GM18870 (cell line): ENCODE measurements around the gene SOX12.
"Not testable (repeated sequence)": the region's sequence is repeated elsewhere in the genome, so short reads cannot be mapped to it uniquely, and the experiment has no call there.

Experiments used
- ATAC-seq: cut with Tn5 transposase; IDR thresholded peaks from one replicate; pipeline ENCODE4 v1.9.1; 2021; ENCODE audit warnings: moderate library complexity; ENCODE audit not compliant: unreplicated experiment

SOX12 gene

DNA sequence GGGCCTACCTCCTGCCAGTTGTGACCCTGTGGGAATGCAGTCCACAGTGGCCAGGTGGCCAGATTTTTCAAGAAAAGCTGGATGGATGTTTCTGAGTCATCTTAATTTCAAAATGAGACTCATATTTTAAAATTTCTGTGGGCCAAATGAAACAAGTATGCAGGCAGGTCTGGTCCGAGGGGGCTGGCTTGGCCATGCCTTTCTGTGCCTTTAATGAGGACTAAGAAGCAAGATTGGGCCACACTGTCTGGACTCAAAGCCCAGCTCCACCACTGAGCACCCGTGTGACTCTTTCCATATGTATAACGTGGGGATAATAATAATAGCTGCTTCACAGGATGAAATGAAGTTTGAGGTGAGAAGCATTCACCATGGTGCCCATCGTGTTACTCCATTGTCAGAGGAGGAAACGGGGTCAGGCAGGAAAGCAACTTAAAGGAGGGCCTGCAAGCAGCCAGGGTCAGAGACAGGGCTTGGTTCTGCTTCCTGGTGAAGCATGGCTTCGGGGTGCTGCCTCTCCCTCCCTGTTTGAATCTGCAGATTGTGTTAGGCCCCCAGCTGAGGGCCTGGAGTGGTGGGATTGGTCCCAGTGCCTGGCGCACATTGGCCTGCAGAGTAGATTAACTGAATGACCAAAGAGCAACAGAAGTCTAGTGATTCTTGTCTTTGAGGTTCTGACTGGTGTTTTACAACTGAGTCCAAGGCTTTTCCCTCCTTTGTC, 3.8 kb downstream of the SOX12 start:
- ATAC-seq: no peak

- no peak for ATAC-seq
Measured at GRCh38 chr20:329851-330232, 4.5 kb downstream of the SOX12 start.

GRCh38 chr20:330233-331149, 5.1 kb downstream of the SOX12 start:
- ATAC-seq: peak; percentile 46

DNA sequence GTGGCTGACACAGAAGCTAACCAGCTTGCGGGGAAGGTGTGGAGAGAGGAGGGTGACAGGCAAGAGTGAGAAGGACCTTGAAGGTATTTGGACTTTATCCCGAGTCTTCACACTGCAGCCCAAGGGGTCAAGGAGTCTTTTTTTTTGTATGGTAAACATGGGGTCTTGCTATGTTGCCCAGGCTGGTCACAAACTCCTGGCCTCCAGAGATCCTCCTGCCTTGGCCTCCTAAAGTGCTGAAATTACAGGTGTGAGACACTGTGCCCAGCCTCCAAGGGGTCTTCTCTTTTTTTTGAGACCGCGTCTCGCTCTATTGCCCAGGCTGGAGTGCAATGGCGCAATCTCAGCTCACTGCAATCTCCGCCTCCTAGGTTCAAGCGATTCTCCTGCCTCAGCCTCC, 9.2 kb downstream of the SOX12 start:
- no peak for ATAC-seq

DNA sequence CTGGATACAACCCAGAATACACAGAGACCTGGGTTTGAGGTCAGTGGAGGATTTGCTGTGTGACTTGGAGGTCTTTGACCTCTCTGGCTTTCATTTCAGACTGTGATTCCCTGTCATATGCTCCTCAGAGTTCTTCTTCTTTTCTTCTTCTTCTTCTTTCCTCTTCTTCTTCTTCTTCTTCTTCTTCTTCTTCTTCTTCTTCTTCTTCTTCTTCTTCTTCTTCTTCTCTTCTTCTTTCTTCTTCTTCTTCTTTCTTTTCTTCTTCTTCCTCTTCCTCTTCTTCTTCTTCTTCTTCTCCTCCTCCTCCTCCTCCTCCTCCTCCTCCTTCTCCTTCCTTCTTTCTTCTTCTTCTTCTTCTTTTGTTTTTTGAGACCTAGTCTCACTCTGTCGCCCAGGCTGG, 10.7 kb downstream of the SOX12 start:
- not testable (repeated sequence) for ATAC-seq

GRCh38 chr20:341682-342081, 16.3 kb downstream of the SOX12 start:
- no peak for ATAC-seq

- ATAC-seq: no peak
Measured at GRCh38 chr20:343107-343506, 17.8 kb downstream of the SOX12 start.

DNA sequence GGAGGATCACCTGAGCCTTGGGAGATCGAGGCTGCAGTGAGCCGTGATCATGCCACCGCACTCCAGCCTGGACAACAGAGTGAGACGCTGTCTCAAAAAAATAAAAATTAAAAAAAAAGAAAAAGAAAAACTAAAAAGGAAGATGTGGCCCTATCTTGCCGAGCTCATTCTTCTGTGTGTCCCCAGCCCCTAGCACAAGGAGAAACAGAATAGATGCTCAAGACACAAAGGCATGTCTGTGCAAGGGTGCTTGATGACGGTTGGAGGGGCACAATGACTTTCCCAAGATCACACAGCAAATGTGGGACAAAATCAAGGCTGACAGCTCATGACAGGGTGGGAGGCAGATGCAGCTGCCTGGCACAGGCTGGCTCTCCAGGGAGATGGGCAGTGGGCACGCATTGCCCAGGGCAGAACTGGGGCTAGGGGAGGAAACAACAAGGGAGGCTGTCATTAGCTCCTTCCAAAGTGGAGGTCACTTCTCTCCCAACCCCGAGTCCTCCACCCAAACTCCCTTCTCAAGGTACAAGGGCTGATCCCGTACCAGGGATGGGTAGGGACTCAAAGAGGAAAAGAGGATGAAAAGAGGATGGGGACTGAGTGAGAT, 20.8 kb downstream of the SOX12 start:
- ATAC-seq: no peak

DNA sequence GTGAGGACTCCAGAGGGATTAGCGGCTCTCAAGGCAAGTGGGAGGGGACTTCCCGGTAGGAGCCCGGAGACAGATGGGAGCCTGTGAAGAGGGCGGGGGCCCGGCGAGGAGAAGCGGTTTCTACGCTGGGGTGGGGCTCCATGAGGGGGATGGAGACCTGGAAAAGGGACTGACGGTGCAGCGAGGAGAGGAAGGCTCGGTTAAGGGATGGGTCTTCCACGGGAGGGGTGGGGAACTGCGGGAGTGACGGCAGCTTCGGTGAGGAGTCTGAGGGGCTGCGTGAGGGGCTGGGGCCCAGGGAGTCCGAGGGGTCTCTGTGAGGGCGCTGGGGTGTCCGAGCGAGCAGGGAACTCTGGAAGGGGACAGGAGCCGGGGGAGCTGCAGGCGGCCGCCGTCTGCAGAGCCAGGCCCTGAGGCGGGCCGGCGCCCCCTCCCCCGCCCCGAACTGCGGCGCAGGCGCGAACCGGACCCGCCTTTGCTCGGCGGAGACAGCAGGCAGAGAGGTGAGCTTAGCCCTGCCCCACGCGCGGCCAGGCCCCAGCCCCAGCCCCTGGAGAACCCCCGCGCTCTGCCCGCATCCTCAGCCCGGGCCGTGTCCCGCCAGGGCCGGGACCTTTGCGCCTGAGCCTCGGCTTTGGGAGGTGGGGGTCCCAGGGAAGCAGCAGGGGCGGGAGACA, 21.4 kb downstream of the SOX12 start, which contains the start of gene NRSN2:
Gene NRSN2 (plus strand): TSS at position 472 of the 677 bp plus-strand sequence. CDS start 2,533 bp downstream, outside the sequence.
- ATAC-seq: no peak

- ATAC-seq: no peak
Measured at GRCh38 chr20:347317-347639, 21.9 kb downstream of the SOX12 start.

DNA sequence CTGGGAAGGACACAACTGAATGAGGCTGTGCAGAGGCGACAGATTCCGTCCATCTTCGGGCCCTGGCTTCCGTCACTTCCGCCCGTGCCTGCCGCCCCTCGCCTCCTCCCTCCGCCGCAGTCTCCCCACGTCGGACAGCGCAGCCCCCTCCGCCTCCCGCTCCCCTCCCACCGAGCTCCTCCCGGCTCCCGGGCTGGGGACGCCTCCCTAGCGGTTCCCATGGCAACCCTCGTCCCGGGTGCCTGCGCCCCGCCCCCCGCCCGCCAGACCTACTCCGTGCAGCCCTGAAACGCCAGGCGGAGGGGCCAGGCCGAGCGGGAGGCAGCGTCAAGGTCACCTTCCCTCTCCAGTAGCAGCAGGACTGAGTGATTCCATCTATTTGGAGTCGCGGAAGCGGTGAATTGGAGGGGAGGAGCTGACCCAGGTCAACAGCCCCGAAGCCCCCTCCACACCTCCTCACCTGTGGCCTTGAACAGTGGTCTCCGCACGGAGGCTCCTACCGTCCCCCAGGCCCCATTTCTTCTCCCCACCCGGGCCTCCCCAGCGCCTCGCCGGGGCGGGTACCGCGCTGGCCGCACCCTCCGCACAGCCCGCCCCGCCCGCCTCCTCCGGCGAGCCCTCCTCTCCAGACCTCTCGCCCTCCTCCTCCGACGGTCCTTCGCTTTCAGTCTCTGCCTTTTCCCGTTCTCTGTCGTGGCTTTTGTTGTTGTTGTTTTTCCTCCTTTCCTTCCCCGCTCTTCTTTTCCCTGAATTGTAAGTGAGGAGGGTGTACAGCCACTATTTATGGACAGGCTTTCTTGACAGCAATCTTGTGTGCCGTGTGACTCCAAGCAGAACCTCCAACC, 22.5 kb downstream of the SOX12 start:
- ATAC-seq: peak; percentile 41

GRCh38 chr20:348972-349841, 23.9 kb downstream of the SOX12 start:
- no peak for ATAC-seq

GRCh38 chr20:353166-353565, 27.8 kb downstream of the SOX12 start:
- no peak for ATAC-seq

- ATAC-seq: no peak
Measured at GRCh38 chr20:354298-354977, 29.1 kb downstream of the SOX12 start.

DNA sequence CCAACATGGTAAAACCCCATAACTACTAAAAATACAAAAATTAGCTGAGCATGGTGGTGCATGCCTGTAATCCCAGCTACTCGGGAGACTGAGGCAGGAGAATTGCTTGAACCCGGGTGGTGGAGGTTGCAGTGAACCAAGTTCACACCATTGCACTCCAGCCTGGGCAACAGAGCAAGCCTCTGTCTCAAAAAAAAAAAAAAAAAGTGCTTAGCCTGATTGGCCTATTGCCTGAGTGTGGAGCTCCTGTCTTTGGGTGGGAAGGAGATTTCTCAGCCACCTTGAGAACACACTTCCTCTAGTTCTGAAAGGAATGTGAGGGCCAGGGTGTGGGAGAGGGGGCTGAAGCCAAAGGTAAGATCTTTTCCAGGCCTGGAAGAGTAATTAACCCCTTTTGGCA, 30.8 kb downstream of the SOX12 start:
- not testable (repeated sequence) for ATAC-seq

DNA sequence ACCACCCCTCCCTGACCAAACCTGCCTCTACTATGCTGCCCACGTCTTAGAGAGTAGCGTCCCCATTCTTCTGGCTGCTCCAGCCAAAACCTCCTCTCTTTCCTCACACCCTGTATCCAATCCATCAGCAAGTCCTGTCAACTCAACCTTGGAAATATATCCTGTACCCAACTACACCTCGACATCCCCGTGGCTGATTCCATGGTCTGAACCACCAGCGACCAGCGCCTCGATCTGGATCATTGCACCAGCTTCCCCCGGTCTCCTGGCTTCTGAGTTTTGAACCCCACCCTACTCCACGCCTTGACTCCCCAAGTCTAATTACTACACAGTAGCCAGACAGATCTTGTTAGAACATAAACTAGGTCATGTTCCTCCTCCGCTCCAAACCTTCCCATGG, 31.4 kb downstream of the SOX12 start:
- ATAC-seq: no peak

GRCh38 chr20:358891-359555, 33.7 kb downstream of the SOX12 start:
- no peak for ATAC-seq

- no peak for ATAC-seq
Measured at GRCh38 chr20:361561-361960, 36.2 kb downstream of the SOX12 start.
